SU-DHL-6 (cell line): ENCODE measurements around the gene TMCC3.

Experiments used
- CTCF ChIP-seq: fragments of 200-600 bp; sonication (generic); IDR thresholded peaks from one replicate; pipeline ENCODE4 v1.5.1; 2017; ENCODE audit warnings: antibody characterized with exemption, mild to moderate bottlenecking, low read length, moderate library complexity; ENCODE audit not compliant: insufficient read depth, poor library complexity, severe bottlenecking
- EZH2phosphoT487 ChIP-seq: fragments of 200-600 bp; sonication (generic), shearing (Covaris generic); conservative IDR thresholded peaks from 2 replicates; pipeline ENCODE4 v1.6.1; 2018; ENCODE audit warnings: mild to moderate bottlenecking, antibody characterized with exemption, low read length, moderate library complexity, mixed read lengths

DNA sequence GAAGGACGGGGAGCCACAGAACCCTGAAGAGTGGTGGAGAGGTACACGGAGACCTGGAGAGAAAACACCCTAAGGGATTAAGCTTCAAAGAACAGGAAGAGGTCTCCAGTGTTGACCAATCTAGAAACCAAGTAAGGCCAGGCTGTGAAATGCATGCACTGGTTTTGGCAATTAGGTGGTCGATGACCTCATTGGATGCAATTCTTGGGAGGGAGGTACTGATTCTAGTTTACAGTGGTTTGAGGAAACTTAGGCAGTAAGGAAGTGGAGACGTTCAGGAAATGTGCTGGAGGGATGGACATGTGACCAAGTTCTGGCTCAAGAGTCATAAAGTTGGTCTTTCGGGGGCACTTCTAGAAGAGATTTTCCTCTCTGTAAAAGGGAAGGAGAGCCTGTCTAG is 99.4 kb downstream of the TMCC3 start:
- TF ChIP-seq CTCF: no peak
- TF ChIP-seq EZH2phosphoT487: no peak
